WI38 (cell line): ENCODE results near the gene ZNF423.

Source experiments
- H3K4me3 ChIP-seq: 2 replicates; pipeline ENCODE4 v1.5.1; 2011; ENCODE audit warnings: low read depth, mild to moderate bottlenecking, control low read depth, low read length
- CTCF ChIP-seq: IDR thresholded peaks from 2 replicates; pipeline ENCODE4 v1.5.1; 2012; ENCODE audit warnings: low read depth, mild to moderate bottlenecking, control low read depth, low read length

ZNF423 gene

GRCh38 chr16:49630783-49631182 is 225.1 kb downstream of the ZNF423 start:
- no peak overlapping the region for H3K4me3 ChIP-seq

GRCh38 chr16:49629851-49630250 is 226.1 kb downstream of the ZNF423 start:
- TF ChIP-seq CTCF: no peak
- H3K4me3 ChIP-seq: no peak overlapping the region

More at GRCh38 chr16:49630783-49631182, 225.1 kb downstream of the ZNF423 start:
- TF ChIP-seq CTCF: no peak

- no peak overlapping the region for H3K4me3 ChIP-seq
- TF ChIP-seq CTCF: no peak
Observed at GRCh38 chr16:49628148-49628547, 227.8 kb downstream of the ZNF423 start.

DNA sequence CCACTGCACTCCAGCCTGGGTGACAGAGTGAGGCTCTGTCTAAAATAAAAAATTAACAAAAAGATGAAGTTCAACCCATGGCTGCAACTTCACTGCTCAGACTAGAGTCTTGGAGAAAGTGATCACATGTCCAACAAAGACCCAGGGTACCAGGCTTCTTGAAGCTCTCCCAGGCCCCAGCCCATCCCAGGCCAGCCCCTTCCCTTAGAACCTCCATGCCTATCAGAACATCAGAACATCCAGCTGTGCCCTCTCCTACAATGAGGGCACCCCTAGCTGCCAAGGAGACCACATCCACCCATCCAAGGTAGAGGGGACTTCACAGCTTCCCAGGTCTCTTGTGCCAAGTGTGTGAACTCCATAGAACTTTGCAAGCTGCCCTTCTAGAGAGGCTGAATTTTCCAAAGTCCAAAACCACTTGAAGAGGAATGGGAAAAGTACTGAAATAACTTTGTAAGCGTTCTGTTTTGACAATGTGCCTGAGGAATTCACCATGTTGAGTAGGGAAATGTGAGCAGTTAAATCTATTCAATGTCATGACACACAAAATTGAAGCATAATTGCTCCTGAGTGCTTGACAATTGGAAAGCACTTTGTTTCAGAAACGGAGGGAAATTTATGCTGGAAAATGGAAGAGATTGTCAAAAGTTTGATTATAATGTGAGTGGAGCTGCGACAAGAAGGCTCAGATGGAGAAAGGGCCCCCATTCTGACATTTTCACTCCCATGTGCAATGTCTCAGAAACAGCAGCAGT is 230.4 kb downstream of the ZNF423 start:
- TF ChIP-seq CTCF: no peak
- H3K4me3 ChIP-seq: no peak overlapping the region

DNA sequence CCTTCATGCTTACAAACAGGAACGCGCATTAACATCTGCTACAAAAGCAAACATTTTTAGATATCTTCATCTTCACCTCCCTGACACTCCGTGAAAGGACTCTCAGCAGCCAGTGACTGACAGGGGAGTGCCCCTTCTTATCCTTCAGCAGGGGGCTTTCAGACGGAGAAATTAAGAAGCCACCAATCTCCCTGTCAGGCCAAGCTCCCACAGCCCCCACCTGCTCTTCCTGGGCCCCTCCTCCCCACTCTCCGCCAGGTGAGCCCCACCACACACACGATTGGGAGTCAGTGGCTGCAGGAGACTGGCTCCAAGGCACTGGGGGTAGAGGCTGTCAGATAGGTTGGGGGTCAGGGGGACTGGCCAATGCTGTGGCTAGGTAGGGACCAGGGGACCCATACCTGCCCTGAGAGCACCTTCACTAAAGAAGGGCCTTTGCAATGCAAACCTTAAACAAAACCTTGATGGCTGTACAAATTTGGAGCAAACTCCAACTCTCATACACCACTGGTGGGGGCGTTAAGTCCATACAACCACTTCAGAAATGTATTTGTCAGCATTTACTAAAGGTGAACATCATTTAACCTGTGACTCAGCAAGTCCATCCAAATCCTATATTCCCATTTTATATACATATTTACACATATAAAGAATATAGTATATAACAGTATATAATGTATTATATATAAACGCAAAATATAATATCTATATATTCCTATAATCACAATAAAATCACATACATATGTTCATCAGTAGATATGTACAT is 232.2 kb downstream of the ZNF423 start:
- no peak overlapping the region for H3K4me3 ChIP-seq
- no peak for TF ChIP-seq CTCF

GRCh38 chr16:49622421-49623402 is 233.2 kb downstream of the ZNF423 start:
- no peak for TF ChIP-seq CTCF
- H3K4me3 ChIP-seq: no peak overlapping the region

DNA sequence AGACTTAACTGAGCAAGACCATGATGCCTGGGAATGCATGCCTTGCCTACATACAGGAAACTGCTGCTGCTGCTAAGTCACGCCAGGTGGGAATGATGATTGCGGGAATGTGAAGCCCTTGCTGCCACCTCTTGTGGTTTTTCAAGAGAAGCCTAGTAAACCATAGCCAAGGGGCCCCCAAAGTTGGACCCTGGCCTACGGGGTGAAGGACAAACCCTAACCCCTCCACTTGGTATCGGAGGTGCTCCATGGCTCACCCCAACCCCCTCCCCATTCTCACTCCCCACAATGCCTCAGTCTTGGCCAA is 233.9 kb downstream of the ZNF423 start:
- no peak for TF ChIP-seq CTCF
- H3K4me3 ChIP-seq: no peak overlapping the region
